ENCODE measurements around the gene CD86.
"Not testable (repeated sequence)": the region's sequence is repeated elsewhere in the genome, so short reads cannot be mapped to it uniquely, and the experiment has no call there.

CD86 gene

GRCh38 chr3:122094693-122095092 is 39.5 kb downstream of the CD86 start:
- DNase-seq, result no peak

GRCh38 chr3:122097141-122097540 is 42.0 kb downstream of the CD86 start:
- DNase-seq, result no peak

GRCh38 chr3:122098611-122099010 is 43.4 kb downstream of the CD86 start:
- no peak for DNase-seq

DNA sequence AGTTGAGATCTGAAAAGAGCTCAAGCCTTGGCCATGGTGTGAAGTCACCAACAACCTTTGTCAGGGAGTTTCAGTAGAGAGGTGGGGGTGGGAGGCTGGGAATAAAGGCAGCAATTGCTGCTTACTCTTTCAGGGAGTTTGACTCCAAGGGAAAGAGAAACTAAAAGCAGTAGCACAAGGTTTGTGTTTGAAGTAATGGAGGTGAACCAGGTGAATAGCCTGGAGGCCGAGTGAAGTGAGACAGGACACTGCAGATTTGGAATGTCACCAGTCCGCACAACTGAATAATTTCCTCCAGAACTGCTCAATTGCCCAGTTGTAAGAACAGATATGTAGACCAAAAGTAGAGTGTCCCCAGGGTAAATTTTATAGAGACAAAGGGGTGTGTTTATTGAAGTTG is 44.1 kb downstream of the CD86 start:
- no peak for DNase-seq

DNA sequence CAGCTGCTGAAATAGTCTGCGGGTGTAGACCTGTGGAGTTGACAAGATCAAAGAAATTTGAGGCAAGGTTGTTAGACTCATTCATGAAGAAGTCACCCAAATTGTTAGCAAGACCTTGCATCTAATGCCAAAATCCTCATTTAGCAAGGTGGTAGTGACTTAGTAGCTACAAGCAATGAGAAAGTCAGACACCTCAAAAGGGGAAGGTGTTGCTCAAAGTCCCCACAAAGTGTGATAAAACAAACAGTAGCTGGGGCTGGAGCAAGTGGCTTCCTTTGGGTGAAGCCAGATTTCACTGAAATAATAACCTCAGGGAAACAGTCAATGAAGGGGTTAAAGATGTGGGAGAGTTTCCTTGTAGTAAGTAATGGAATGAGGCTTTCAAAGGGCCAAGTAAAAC is 44.9 kb downstream of the CD86 start:
- DNase-seq, result no peak

DNA sequence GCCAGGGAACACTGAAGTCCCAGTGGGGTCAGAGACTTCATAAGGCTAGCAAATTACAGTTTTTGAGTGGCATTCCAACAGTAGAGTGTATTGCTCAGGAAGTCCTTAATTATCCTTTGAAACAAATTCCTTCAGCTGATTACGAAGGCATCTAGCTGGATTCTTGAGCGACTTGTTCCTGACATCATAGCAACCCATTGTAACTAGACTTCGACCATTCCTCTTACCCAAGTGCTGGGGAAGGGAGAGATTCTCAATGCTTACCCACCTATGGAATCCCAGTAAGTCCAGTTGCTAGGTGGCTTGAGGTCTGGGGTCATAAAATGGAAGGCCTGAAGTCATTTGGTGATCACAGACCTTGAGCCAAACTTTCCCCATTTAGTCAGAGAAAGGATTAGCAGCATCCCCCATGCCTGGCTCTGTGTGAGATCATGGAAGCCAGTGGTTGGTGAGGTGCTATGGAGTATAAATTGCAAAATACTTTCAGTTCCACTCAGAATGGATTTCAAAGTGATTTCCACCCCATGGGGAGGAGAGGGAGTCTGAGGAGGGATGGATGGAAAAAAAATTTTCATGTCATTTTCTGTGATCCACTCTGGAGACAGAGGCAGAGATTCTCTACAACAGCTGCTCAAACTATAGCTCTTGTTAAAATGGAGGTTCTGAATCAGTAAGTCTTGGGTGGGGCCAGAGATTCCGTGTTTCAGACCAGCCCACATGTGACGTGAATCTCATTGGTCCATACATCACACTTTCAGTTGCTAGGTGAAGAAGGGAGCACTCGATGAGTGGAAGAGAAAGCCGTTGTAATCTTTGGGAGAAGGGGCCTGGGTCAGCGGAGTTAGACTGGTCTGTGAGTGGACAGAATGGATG is 45.7 kb downstream of the CD86 start:
- DNase-seq, result no peak

GRCh38 chr3:122101646-122102045 is 46.5 kb downstream of the CD86 start:
- DNase-seq, result no peak

DNA sequence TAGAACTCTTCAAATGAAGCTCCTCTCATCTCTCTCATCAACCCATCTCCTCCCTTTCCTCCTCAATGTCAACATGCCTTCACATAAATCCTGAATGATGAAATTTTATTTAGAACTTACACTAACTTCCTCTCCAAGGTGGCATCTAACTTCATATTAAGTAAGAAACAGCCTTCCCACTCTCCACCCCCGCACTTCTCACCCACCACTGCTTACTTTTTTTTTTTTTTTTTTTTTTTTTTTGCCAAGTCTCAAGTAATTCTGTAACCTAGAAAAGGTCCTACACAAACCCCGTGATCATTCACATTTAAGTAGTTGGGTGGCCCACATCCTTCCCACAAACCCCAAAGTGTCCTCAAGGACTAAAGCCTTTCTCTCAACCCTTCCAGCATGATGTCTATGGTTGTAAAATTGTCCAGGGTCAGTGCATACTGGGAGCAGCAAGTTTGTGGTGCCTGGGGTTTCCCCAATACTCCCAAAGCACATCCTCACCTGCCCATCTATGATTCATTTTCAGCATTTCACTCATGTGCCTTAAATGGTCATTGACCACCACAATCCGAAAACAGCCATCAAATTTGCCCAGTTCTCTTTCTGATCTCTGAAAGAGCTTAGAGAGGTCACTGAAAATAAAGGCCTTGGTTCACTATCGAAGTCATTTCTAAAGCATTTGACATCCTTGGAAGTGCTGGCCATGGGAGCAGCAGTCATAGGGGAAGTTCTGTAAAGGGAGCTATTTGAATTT is 47.2 kb downstream of the CD86 start:
- DNase-seq, result no peak

DNA sequence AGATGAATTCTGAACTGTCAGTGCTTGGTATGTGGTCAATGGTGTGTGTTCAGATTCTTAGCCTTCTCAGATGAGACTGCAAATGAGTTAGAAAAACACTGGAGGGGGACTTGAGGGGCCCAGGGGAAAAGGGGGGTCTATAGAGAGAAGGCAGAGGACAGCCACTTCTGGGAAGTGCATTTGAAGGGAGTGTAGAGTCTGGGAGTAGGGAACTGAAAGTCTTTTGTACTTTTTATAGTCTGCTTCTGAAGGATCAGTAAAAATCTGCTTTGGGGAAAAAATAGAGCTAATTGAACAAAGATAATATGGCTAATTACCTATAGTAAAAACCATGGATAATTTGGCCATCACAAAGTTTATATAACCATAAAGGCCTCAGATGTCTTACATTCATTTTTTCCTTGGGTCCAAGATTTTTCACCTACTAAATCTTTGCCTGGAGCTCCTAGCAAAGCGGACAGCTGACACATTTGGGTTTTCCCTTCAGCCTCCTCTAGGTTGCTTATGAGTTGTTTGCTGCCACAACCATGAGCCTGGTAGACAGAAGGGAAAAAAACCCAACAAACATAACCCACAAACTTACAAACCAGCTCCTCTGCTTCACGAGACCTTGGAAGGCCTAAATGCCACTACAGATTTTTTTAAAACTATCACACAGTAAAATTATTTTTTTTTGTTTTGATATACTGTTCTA is 48.8 kb downstream of the CD86 start:
- DNase-seq, result no peak

- DNase-seq, result no peak
These were observed 49.5 kb downstream of the CD86 start for GRCh38 chr3:122104515-122105194.

- no peak for DNase-seq
These were observed 50.5 kb downstream of the CD86 start for GRCh38 chr3:122105626-122106025.

DNA sequence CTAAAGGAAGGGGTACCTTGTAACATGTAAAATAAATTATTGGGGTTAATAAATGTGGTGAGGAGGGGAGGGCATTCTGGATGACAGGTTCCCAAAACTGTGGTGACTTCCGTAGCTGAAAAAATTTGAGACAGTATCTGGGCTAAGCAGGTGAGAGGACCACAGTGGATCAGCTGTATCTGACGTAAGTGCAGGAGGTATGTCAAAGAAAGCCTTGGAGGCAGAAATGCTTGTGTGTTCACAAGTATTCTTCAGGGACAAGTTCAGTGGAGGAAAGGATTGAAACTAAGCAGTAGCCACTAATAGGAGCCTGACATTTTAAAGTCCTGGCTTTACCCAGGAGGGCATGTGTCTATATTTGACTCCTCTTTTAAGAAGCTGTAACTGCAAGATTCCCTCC is 52.0 kb downstream of the CD86 start:
- DNase-seq, result no peak

DNA sequence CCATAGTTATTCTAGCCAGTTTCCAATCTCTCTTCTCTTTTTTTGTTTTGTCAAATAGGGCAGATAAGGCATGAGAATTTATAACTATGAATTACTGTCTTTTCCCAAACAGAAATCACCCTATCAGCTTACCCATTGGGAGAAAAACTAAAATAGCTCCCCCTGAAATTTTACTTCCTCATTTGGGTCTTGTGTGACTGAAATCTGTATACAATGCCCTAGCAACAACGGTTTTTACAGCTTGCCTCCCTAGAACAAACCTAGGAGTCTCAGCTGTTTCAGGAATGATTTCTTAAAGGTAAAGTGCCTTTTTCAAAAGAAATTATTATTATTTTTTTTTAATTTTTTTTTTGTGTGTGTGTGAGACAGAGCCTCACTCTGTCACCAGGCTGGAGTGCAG is 56.8 kb downstream of the CD86 start:
- DNase-seq, result no peak

GRCh38 chr3:122112754-122113153 is 57.6 kb downstream of the CD86 start:
- no peak for DNase-seq

- no peak for DNase-seq
These were observed 68.7 kb downstream of the CD86 start for GRCh38 chr3:122123850-122124249.

DNA sequence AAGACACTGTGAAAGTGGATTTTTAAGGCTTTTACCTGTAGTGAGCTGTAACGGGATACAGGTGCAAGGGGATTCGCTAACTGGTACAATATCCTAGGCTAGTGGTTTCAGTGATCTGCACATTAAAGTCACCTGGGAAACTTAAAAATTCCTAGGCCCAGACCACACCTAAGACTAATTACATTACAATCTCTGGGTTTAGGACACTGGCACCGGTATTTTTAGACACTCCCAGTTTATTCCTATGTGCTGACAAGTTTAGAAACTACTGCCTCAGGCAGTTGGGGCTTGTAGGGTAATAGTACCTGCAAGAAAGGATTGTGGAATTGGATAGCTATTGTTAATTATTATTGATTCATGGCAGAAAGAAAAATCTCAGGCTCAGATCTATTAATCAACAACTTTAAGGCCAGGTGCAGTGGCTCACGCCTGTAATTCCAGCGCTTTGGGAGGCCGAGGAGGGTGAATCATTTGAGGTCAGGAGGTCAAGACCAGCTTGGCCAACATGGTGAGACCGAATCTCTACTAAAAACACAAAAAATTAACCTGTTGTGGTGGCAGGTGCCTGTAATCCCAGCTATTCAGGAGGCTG is 77.9 kb downstream of the CD86 start:
- DNase-seq, result no peak

DNA sequence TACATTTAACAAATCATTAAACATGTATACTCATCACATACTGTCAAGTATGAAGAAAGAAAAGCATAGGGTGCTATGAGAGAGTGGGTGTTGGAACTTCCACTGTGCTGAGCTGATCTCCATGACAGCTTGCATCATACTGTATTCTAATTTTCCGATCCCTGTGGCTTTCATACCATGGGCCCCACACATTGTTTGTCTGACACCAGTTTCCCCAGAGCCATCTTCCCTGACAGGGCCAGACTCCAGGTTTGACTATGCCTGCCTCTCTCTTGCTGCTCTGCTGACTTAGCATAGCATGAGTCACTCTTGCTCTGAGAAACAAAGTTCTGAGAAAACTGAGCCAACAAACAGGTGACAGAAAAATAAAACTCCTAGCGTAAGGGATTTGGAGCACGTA is 91.3 kb downstream of the CD86 start:
- DNase-seq, result no peak

DNA sequence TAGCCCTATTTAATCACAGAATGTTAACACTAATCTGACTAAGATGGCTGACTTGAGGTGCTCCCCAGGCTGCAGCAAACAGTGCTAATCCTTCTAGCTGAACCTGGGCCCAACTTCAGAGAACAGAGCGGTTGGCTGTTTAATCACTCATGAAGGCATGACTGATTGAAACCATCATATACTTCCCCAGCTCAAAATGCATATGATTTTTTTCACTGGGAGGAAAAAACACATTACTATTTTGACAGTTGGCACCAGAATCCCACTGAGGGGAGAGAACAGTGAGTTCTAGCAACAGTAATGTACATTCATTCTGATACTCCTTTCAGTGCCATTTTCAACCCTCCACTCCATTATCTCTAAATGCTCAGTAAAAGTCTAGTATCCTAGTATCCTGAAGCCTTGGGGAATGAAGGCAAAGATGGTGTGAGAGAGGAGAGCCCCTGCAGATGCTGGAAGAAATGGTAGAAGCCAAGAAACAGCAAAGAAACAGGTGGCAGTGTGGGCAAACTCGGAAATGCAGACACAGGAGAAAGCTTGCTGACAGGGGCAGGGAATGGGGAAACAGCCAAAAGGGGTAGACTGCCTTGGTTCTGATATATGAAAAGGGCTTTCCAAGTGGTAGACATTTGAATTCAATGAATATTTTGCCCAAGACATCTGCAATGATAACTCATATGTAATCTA is 93.9 kb downstream of the CD86 start:
- DNase-seq, result no peak

DNA sequence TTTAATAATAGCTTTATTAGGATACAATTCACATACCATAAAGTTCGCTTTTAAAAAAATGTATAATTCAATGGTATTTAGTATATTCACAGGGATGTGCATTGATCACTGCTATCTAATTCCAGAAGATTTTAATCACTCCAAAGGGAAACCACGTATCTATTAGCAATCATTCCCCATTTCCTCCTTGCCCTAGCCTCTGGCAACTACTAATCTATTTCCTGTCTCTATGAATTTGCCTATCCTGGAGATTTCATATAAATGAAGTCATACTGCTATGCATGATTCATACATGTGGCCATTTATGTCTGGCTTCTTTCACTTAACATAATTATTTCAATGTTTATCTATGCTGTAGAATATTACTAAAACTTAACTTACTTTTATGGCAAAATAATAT is 96.3 kb downstream of the CD86 start:
- no peak for DNase-seq

DNA sequence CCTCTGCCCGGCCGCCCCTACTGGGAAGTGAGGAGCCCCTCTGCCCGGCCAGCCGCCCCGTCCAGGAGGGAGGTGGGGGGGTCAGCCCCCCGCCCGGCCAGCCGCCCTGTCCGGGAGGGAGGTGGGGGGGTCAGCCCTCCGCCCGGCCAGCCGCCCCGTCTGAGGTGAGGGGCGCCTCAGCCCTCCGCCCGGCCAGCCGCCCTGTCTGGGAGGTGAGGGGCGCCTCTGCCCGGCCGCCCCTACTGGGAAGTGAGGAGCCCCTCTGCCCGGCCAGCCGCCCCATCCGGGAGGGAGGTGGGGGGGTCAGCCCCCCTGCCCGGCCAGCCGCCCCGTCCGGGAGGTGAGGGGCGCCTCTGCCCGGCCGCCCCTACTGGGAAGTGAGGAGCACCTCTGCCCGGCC is 109.8 kb downstream of the CD86 start:
- not testable (repeated sequence) for DNase-seq

GRCh38 chr3:122167630-122168029 is 112.5 kb downstream of the CD86 start:
- no peak for DNase-seq

DNA sequence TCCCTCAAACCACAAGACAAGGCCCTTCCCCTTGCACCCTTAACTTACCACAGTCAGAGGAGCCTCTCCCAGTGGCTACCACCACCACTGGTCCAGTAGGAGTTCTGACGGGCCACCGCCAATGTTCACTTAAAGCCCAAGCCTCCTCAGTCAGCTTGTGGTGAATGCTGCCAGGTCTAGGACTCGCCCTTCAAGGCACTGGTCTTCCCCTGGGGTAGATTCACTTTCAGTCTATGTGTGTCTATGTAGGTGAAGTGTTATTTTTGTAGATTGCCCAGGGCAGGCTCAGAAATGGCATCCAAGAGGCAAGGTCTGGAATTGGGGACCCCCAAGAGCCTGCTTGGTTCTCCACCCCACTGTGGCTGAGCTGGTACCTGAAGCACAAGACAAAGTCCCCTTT is 112.9 kb downstream of the CD86 start:
- no peak for DNase-seq
